Measurements from ENCODE around the gene FOXB2. TPM values are rescaled to one million over a fixed set of nuclear protein-coding genes. Genes with fewer than 3 reads are reported as not detected.
A peak's percentile ranks its signal among the peaks of the same experiment; 100 is the strongest.

FOXB2 gene
- total and polyA plus RNA-seq, 2 of the 8 experiments (the other 6 are each of a cell fraction or from before 2014, with no cell fraction given), result 0.15 to 0.22 TPM

GRCh38 chr9:77011973-77012821 lies 7.3 kb upstream of the FOXB2 start (continued):
- TF ChIP-seq TAF7 (optimal IDR thresholded peaks at IDR 0.05; ENCODE audit: borderline replicate concordance, low read depth, low read length) (peak; percentile 38), EGR1 (IDR thresholded peaks at IDR 0.05; ENCODE audit: borderline replicate concordance, low read depth, low read length) (no peak), CTBP2 (IDR thresholded peaks at IDR 0.05; ENCODE audit: borderline replicate concordance, insufficient read depth, insufficient read length, low read length) (peak; percentile 75), SIRT6 (IDR thresholded peaks at IDR 0.05; ENCODE audit: low read length) (no peak), CHD7 (IDR thresholded peaks at IDR 0.05; ENCODE audit: insufficient replicate concordance, low read length) (no peak), TEAD4 (IDR thresholded peaks at IDR 0.05; ENCODE audit: low read depth, low read length) (no peak), RNF2 (IDR thresholded peaks at IDR 0.05; ENCODE audit: borderline replicate concordance, low read depth, low read length, missing control alignments, poor library complexity, severe bottlenecking) (peak; percentile 72), FOSL1 (IDR thresholded peaks at IDR 0.05; ENCODE audit: insufficient read depth, low read depth, low read length) (no peak), SP2 (IDR thresholded peaks at IDR 0.05; ENCODE audit: low read length) (no peak)

Data from H1 (cell line).